Tibial nerve (tissue), 4 donors: Measurements from ENCODE around the gene SESN2. TPM values are rescaled to one million over a fixed set of nuclear protein-coding genes. Genes with fewer than 3 reads are reported as not detected.

Experiments
- DNase-seq, 2 donors: peaks; one replicate each; pipeline ENCODE4 v3.0.0-alpha.2; 2019; ENCODE audit warnings: low spot score in 2 of 2
- H3K27ac ChIP-seq, 4 donors: fragments of 200-600 bp; sonication (generic) in 3 of 4; one replicate each; pipeline ENCODE4 v1.5.1; 2017 to 2019; ENCODE audit warnings: mild to moderate bottlenecking in 1 of 4
- H3K27me3 ChIP-seq, 2 donors: fragments of 200-600 bp; sonication (generic) in 1 of 2; one replicate each; pipeline versions ENCODE4 v1.5.1 to v1.6.0; 2017 to 2019
- H3K36me3 ChIP-seq, 3 donors: fragments of 200-600 bp; sonication (generic); one replicate each; pipeline ENCODE4 v1.5.1; 2018 to 2019
- H3K4me1 ChIP-seq, 4 donors: fragments of 200-600 bp; sonication (generic) in 3 of 4; one replicate each; pipeline ENCODE4 v1.5.1; 2017 to 2019
- H3K4me3 ChIP-seq, 4 donors: fragments of 200-600 bp; sonication (generic) in 3 of 4; one replicate each; pipeline ENCODE4 v1.5.1; 2017 to 2019; ENCODE audit warnings: mild to moderate bottlenecking in 1 of 4, moderate library complexity in 1 of 4
- H3K9me3 ChIP-seq, 4 donors: fragments of 200-600 bp; sonication (generic) in 3 of 4; one replicate each; pipeline ENCODE4 v1.5.1; 2017 to 2019
- EP300 ChIP-seq, 2 donors: sonication (generic); formaldehyde crosslinking; IDR thresholded peaks; one replicate each; pipeline ENCODE4 v1.6.1; 2017; ENCODE audit warnings: antibody characterized with exemption in 2 of 2, mild to moderate bottlenecking in 1 of 2
- POLR2A ChIP-seq, 2 donors: fragments of 450-650 bp; IDR thresholded peaks; one replicate each; pipeline ENCODE4 v1.6.1; 2017; ENCODE audit warnings: antibody characterized with exemption in 2 of 2, mild to moderate bottlenecking in 2 of 2, moderate library complexity in 2 of 2
- WGBS, 2 donors: methylation state at CpG; one replicate each; pipeline ENCODE4 v1.1.5; 2018; 5-methylcytosine and 5-hydroxymethylcytosine counted together
- total RNA-seq, 4 donors: library from RNA; depleted of rRNA; stranded (reverse); fragments of >200 nt; gene quantifications; one replicate each; pipeline ENCODE4 v1.1.0, GENCODE V29; 2016
- TF ChIP-seq, protein P1 (sequence below), 5 experiments: fragments of 200-600 bp in 3 of 5; fragments of 450-650 bp in 2 of 5; sonication (generic) in 3 of 5; IDR thresholded peaks; one replicate each; pipeline ENCODE4 v1.5.1; 2016 to 2019; ENCODE audit warnings: antibody characterized with exemption in 5 of 5, mild to moderate bottlenecking in 3 of 5, moderate library complexity in 2 of 5

Gene SESN2
- total RNA-seq, 4 donors from 2014 or later, result 6.9 to 16.2 (median 8.9) TPM

DNA sequence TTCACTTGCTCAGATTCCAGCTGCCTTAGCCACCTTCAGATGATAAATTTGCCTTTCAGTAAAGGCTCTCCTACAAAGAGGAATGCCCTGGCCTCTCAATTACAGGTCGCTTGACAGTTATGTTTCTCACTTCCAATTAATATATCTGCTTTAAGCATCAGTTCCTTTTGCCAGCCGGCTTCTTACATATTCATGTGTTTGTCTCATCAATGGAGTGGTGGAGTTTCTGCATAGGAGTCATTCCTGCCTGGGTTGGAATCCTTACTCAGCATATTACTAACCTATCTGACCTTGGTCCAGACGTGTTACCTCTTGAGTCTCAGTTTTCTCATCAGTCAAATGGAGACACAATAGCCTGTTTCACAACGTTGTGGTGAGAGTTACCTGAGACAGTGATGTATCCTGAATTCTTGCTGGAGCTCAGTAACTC is 9.4 kb upstream of the SESN2 start:
- WGBS, 2 donors, result 62 to 73% methylated on average over 4 of the region's 4 CpGs
- Histone ChIP-seq H3K9me3 (no peaks in the 10 kb centered on the region), H3K4me3 (no peak overlapping the region), H3K27ac (no peak overlapping the region), H3K36me3 (no peaks in the 10 kb centered on the region), H3K4me1 (peaks cover 0 to 54% (median 20%) of the 10 kb centered on the region in 4 donors), H3K27me3 (no peaks in the 10 kb centered on the region)
- TF ChIP-seq POLR2A (IDR thresholded peaks at IDR 0.05), result no peak
- TF ChIP-seq, protein P1, sequence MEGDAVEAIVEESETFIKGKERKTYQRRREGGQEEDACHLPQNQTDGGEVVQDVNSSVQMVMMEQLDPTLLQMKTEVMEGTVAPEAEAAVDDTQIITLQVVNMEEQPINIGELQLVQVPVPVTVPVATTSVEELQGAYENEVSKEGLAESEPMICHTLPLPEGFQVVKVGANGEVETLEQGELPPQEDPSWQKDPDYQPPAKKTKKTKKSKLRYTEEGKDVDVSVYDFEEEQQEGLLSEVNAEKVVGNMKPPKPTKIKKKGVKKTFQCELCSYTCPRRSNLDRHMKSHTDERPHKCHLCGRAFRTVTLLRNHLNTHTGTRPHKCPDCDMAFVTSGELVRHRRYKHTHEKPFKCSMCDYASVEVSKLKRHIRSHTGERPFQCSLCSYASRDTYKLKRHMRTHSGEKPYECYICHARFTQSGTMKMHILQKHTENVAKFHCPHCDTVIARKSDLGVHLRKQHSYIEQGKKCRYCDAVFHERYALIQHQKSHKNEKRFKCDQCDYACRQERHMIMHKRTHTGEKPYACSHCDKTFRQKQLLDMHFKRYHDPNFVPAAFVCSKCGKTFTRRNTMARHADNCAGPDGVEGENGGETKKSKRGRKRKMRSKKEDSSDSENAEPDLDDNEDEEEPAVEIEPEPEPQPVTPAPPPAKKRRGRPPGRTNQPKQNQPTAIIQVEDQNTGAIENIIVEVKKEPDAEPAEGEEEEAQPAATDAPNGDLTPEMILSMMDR (IDR thresholded peaks at IDR 0.05), result no peak
- no peak for TF ChIP-seq EP300 (IDR thresholded peaks at IDR 0.05)
- no peak for DNase-seq

- 77 to 78% methylated on average over 6 of the region's 6 CpGs for WGBS, 2 donors
- no peaks in the 10 kb centered on the region for H3K9me3 ChIP-seq
- no peak for DNase-seq
- no peak overlapping the region for H3K27ac ChIP-seq
- peaks cover 0 to 20% (median 16%) of the 10 kb centered on the region in 4 donors for H3K4me1 ChIP-seq
- no peaks in the 10 kb centered on the region for H3K27me3 ChIP-seq
- TF ChIP-seq, protein P1 (IDR thresholded peaks at IDR 0.05), result no peak
- TF ChIP-seq EP300 (IDR thresholded peaks at IDR 0.05), result no peak
- no peak for TF ChIP-seq POLR2A (IDR thresholded peaks at IDR 0.05)
- no peaks in the 10 kb centered on the region for H3K36me3 ChIP-seq
- no peak overlapping the region for H3K4me3 ChIP-seq
Observed at GRCh38 chr1:28256197-28256827, 3.0 kb upstream of the SESN2 start.

- TF ChIP-seq, protein P1 (IDR thresholded peaks at IDR 0.05), result no peak
- TF ChIP-seq POLR2A (IDR thresholded peaks at IDR 0.05) (no peak), EP300 (IDR thresholded peaks at IDR 0.05) (no peak)
- WGBS, 2 donors, result 93 to 100% methylated on average over 4 of the region's 4 CpGs
- H3K4me3 ChIP-seq, result no peak overlapping the region
Observed at GRCh38 chr1:28257736-28258135, 1.6 kb upstream of the SESN2 start.

DNA sequence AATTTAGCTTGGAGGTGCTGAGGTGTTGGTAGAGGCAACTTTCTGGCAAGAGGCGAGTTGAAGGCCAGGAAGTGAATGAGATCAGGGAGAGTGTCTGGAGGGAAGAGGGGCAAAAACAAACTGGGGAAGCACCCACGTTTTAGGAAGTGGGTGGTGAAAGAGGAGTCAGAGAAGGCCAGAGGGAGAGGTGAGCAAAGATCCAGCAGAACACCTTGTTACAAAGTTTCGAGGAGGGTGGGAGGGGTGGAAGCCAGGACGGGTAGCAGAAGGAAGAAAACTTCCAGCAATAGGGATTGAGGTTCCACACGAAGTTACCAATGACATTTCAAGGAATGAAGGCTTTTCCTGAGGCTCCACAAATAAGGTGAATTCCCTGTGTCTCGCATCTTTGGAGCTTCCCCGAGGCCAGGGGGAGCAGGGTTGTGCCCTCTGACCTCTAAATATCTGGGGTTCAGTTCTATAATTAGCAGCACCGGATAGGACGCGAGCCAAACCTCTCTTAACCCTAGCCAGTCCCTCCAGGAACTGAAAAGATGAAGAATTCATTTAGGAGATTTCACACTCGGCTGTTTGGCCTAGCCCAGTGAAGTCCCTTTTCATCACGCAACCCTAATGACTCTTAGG is 578 bp upstream of the SESN2 start:
- no peak for TF ChIP-seq EP300 (IDR thresholded peaks at IDR 0.05)
- TF ChIP-seq POLR2A (IDR thresholded peaks at IDR 0.05), result no peak
- TF ChIP-seq, protein P1 (IDR thresholded peaks at IDR 0.05), result no peak
- H3K27ac ChIP-seq, result peak overlapping the region in 3 of 4 donors; percentile 54 to 90 (median 89)
- H3K9me3 ChIP-seq, result no peaks in the 10 kb centered on the region
- 9% methylated on average over 12 of the region's 12 CpGs for WGBS, 2 donors
- H3K4me1 ChIP-seq, result peaks cover 0 to 28% (median 16%) of the 10 kb centered on the region in 4 donors
- no peaks in the 10 kb centered on the region for H3K36me3 ChIP-seq
- H3K27me3 ChIP-seq, result no peaks in the 10 kb centered on the region
- DNase-seq, result no peak
- H3K4me3 ChIP-seq, result peak overlapping the region in 2 of 4 donors; percentile 68 to 94

More at GRCh38 chr1:28257736-28258135, 1.6 kb upstream of the SESN2 start:
- no peaks in the 10 kb centered on the region for H3K27me3 ChIP-seq
- no peaks in the 10 kb centered on the region for H3K9me3 ChIP-seq
- peaks cover 0 to 28% (median 16%) of the 10 kb centered on the region in 4 donors for H3K4me1 ChIP-seq
- no peak for DNase-seq
- H3K36me3 ChIP-seq, result no peaks in the 10 kb centered on the region
- H3K27ac ChIP-seq, result no peak overlapping the region
